GM18505 (cell line): ENCODE data around the gene NGRN.
"Not testable (repeated sequence)": the region's sequence is repeated elsewhere in the genome, so short reads cannot be mapped to it uniquely, and the experiment has no call there.

ENCODE experiments used
- ATAC-seq: cut with Tn5 transposase; IDR thresholded peaks from one replicate; pipeline ENCODE4 v1.9.1; 2021; ENCODE audit not compliant: unreplicated experiment
- POLR2A ChIP-seq: IDR thresholded peaks from 4 replicates; pipeline ENCODE4 v1.6.1; 2011; ENCODE audit warnings: borderline replicate concordance; ENCODE audit not compliant: insufficient read depth, insufficient read length; ENCODE audit errors: extremely low read depth

The NGRN gene

GRCh38 chr15:90243943-90244639 is 21.4 kb upstream of the NGRN start:
- no peak for ATAC-seq
- no peak for TF ChIP-seq POLR2A

GRCh38 chr15:90248789-90249202 is 16.7 kb upstream of the NGRN start:
- no peak for TF ChIP-seq POLR2A
- no peak for ATAC-seq

DNA sequence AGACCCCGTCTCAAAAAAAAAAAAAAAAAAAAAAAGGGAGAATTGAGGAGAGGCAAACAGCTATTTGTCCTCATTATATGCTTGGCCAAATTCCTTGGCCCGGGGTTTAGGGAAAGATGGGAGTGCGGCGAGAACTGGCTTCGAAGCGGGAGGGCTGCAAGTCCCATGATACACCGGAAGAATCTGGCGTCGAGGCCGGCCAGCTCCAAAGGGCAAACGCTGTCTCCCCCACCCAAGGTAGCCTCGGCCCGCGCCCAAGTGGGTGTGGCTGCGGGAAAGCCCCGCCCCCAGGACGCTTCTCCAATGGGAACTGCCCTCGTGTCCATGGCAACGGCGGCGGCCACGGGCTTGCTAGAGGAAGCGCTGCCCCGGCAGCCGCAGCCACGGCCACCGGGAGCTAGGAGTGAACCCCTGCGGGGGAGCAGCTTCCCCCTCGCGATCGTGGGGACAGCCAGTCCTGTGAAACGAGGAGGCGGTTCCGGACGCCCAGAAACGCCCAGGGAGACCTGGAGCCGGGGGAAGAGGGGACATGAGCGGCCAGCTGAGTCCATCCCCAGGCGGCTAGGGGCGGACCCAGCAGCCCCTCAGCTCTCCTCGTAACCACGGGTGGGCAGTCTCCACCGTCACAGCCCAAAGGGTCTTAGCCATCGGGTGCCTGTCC is 16.1 kb upstream of the NGRN start, which contains the start of gene TTLL13:
Gene TTLL13, plus strand, starts transcription at position 354 of the 661 bp plus-strand sequence. CDS start 1,075 bp downstream, outside the sequence.
- ATAC-seq, result peak; percentile 62
- TF ChIP-seq POLR2A, result no peak

- no peak for TF ChIP-seq POLR2A
- ATAC-seq, result no peak
Observed at GRCh38 chr15:90257776-90258175, 7.7 kb upstream of the NGRN start.

GRCh38 chr15:90259524-90259923 is 5.9 kb upstream of the NGRN start:
- peak; percentile 63 for ATAC-seq
- no peak for TF ChIP-seq POLR2A

DNA sequence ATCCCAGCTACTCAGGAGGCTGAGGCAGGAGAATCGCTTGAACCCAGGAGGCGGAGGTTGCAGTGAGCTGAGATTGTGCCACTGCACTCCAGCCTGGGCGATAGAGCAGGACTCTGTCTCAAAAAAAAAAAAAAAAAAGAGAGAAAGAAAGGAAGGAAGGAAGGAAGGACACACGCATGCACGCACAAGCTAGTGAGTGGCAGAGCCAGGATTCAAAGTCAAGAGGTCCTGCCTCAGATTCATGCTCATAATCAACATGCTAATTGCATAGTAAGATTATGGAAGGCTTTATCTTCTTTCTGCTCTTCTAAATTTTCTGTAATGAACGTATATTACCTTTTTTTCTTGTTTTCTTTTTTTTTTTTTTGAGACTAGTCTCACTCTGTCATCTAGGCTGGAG is 4.7 kb upstream of the NGRN start:
- not testable (repeated sequence) for ATAC-seq

- ATAC-seq, result no peak
- no peak for TF ChIP-seq POLR2A
Observed at GRCh38 chr15:90261811-90262210, 3.7 kb upstream of the NGRN start.

DNA sequence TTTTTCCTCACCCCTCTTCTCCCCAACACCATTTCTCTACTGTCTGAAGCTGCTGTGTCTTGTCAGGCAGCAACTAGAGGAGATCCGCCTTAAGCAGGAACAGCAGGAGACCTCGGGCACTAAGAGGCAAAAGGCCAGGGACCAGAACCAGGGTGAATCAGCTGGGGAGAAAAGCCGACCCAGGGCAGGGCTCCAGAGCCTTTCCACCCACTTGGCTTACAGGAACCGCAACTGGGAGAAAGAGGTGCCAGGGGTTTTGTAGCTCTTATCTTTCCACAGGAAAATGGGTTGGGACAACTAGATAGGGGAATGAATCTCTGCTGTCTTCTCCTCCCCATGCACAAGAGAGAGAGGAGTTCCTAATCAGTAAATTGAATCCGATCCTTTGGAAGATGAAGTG is 3.0 kb upstream of the NGRN start:
- no peak for ATAC-seq
- TF ChIP-seq POLR2A, result no peak

GRCh38 chr15:90264671-90265070 is 801 bp upstream of the NGRN start:
- TF ChIP-seq POLR2A, result no peak

DNA sequence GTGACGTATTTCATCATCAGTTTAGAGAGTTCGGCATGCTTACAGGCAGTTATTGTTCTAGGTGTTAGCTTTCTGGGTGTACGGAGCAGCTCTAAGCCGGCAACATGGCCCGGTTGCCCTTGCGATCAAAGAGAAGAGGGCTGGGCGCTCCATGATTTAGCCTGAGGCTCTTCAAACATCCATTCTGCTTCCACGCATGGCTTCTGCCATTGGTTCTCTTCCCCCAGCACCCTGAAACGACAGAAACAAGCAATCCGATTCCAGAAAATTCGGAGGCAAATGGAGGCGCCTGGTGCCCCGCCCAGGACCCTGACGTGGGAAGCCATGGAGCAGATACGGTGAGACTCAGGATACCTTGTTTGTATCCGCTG is 574 bp downstream of the NGRN start:
- no peak for TF ChIP-seq POLR2A
- peak; percentile 2 for ATAC-seq

More at GRCh38 chr15:90264671-90265070, 801 bp upstream of the NGRN start:
- no peak for ATAC-seq

- no peak for TF ChIP-seq POLR2A
- ATAC-seq, result no peak
Observed at GRCh38 chr15:90266485-90266884, 1.0 kb downstream of the NGRN start.

DNA sequence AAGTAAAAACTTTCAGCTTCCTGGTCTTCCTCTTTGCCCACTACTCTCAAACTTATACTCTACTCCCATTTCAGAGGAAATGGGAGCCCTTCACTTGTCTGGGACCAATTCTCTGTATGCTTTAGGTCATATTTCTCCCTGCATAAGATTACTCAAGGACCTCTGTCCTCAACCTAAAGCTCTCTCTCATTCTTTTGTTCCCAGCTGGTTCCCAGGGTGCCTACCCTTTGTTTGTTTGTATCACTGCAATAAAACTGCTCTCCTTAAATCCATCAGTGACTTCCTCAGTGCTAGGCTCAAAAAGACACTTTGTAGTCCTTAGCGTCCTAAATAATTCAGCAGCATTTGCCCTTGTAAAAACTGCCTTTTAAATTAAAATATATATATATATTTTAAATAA is 2.9 kb downstream of the NGRN start:
- no peak for TF ChIP-seq POLR2A
- no peak for ATAC-seq

GRCh38 chr15:90270502-90271150 is 5.2 kb downstream of the NGRN start:
- ATAC-seq, result no peak
- TF ChIP-seq POLR2A, result no peak
